Neural cell (in vitro differentiated cells): ENCODE measurements around the gene LRIG1.

Experiments used
- CTCF ChIP-seq: fragments of 450-650 bp; IDR thresholded peaks from 2 replicates; pipeline ENCODE4 v1.5.1; 2014; ENCODE audit warnings: antibody characterized with exemption, mild to moderate bottlenecking, moderate library complexity; ENCODE audit not compliant: poor library complexity, severe bottlenecking
- EP300 ChIP-seq: fragments of 450-650 bp; conservative IDR thresholded peaks from 2 replicates; pipeline ENCODE4 v1.6.1; 2014; ENCODE audit warnings: antibody characterized with exemption, mild to moderate bottlenecking, moderate library complexity; ENCODE audit not compliant: poor library complexity, severe bottlenecking
- EZH2 ChIP-seq: fragments of 200-600, 300-800 bp; shearing (Covaris generic), sonication (generic); IDR thresholded peaks from 2 replicates; pipeline ENCODE4 v1.6.1; 2014; ENCODE audit warnings: antibody characterized with exemption, low read length, borderline replicate concordance, mild to moderate bottlenecking; ENCODE audit not compliant: insufficient read depth, poor library complexity, severe bottlenecking
- MXI1 ChIP-seq: fragments of 450-650 bp; conservative IDR thresholded peaks from 2 replicates; pipeline ENCODE4 v1.6.1; 2014; ENCODE audit warnings: antibody characterized with exemption, mild to moderate bottlenecking; ENCODE audit not compliant: poor library complexity, severe bottlenecking
- POLR2AphosphoS5 ChIP-seq: IDR thresholded peaks from 2 replicates; pipeline ENCODE4 v1.6.1; 2012
- RAD21 ChIP-seq: fragments of 450-650 bp; conservative IDR thresholded peaks from 2 replicates; pipeline ENCODE4 v1.6.1; 2014; ENCODE audit warnings: antibody characterized with exemption, mild to moderate bottlenecking, moderate library complexity
- REST ChIP-seq: IDR thresholded peaks from 2 replicates; pipeline ENCODE4 v1.6.1; 2012; ENCODE audit warnings: borderline replicate concordance
- SMC3 ChIP-seq: fragments of 450-650 bp; conservative IDR thresholded peaks from 2 replicates; pipeline ENCODE4 v1.6.1; 2014; ENCODE audit warnings: antibody characterized with exemption, mild to moderate bottlenecking, moderate library complexity; ENCODE audit not compliant: poor library complexity
- TAF1 ChIP-seq: IDR thresholded peaks from 2 replicates; pipeline ENCODE4 v1.6.1; 2012; ENCODE audit warnings: low read depth

GRCh38 chr3:66404197-66404596 is 96.6 kb downstream of the LRIG1 start:
- TF ChIP-seq CTCF: no peak
- no peak for TF ChIP-seq TAF1
- no peak for TF ChIP-seq RAD21
- TF ChIP-seq EP300: no peak
- no peak for TF ChIP-seq POLR2AphosphoS5
- no peak for TF ChIP-seq EZH2
- TF ChIP-seq REST: no peak
- TF ChIP-seq SMC3: no peak
- no peak for TF ChIP-seq MXI1
